ENCODE results near the gene ANKRD61.

DNA sequence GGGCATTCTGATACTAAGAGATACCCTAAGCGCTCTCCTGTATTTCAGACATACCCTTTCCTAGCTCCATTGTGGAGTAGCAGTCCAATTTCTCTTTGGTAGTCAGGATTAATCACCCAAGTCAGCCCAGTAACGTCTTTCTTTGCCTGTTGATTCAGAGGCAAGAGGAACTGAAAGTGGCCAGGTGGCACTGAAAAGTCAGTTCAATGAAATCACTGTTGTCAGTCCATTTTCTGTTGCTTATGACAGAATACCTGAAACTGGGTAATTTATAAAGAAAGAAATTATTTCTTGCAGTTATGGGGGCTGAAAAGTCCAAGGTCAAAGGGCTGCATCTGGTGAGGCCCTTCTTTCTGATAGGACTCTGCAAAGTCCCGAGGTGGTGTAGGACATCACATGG is 40.2 kb downstream of the ANKRD61 start:
- TF ChIP-seq, protein P1, sequence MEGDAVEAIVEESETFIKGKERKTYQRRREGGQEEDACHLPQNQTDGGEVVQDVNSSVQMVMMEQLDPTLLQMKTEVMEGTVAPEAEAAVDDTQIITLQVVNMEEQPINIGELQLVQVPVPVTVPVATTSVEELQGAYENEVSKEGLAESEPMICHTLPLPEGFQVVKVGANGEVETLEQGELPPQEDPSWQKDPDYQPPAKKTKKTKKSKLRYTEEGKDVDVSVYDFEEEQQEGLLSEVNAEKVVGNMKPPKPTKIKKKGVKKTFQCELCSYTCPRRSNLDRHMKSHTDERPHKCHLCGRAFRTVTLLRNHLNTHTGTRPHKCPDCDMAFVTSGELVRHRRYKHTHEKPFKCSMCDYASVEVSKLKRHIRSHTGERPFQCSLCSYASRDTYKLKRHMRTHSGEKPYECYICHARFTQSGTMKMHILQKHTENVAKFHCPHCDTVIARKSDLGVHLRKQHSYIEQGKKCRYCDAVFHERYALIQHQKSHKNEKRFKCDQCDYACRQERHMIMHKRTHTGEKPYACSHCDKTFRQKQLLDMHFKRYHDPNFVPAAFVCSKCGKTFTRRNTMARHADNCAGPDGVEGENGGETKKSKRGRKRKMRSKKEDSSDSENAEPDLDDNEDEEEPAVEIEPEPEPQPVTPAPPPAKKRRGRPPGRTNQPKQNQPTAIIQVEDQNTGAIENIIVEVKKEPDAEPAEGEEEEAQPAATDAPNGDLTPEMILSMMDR (conservative IDR thresholded peaks at IDR 0.05; ENCODE audit: low read length) = no peak
- TF ChIP-seq EZH2phosphoT487 (IDR thresholded peaks at IDR 0.05; ENCODE audit: borderline replicate concordance) = no peak
